Smooth muscle cell (in vitro differentiated cells): ENCODE measurements around the gene MLANA. TPM values are rescaled to one million over a fixed set of nuclear protein-coding genes. Genes with fewer than 3 reads are reported as not detected.

Experiments used
- DNase-seq: peaks from one replicate; lab custom pipeline; 2025; ENCODE audit not compliant: unreplicated experiment; lab: John Stamatoyannopoulos, UW
- H2AFZ ChIP-seq: fragments of 200-600 bp; sonication (generic); 2 replicates; pipeline ENCODE4 v1.6.0; 2016; ENCODE audit warnings: antibody characterized with exemption, low read depth, mild to moderate bottlenecking
- H3F3A ChIP-seq: fragments of 200-600 bp; sonication (generic); 2 replicates; pipeline ENCODE4 v1.6.0; 2017; ENCODE audit warnings: antibody characterized with exemption, low read depth
- H3K27ac ChIP-seq: fragments of 200-600 bp; sonication (generic); 2 replicates; pipeline ENCODE4 v1.5.1; 2016; ENCODE audit warnings: low read depth, mild to moderate bottlenecking
- H3K27me3 ChIP-seq: fragments of 200-600 bp; sonication (generic); 2 replicates; pipeline ENCODE4 v1.6.1; 2016; ENCODE audit warnings: low read depth, mild to moderate bottlenecking
- H3K36me3 ChIP-seq: fragments of 200-600 bp; sonication (generic); 2 replicates; pipeline ENCODE4 v1.5.1; 2016; ENCODE audit warnings: low read depth
- H3K4me1 ChIP-seq: fragments of 200-600 bp; sonication (generic); 2 replicates; pipeline ENCODE4 v1.5.1; 2016; ENCODE audit warnings: low read depth
- H3K4me2 ChIP-seq: fragments of 200-600 bp; sonication (generic); 2 replicates; pipeline ENCODE4 v1.6.0; 2016; ENCODE audit warnings: mild to moderate bottlenecking
- H3K4me3 ChIP-seq: fragments of 200-600 bp; sonication (generic); 2 replicates; pipeline ENCODE4 v1.5.1; 2016; ENCODE audit warnings: mild to moderate bottlenecking
- H3K79me2 ChIP-seq: fragments of 200-600 bp; sonication (generic); 2 replicates; pipeline ENCODE4 v1.6.0; 2016; ENCODE audit warnings: low read depth, mild to moderate bottlenecking
- H3K9ac ChIP-seq: fragments of 200-600 bp; sonication (generic); 2 replicates; pipeline ENCODE4 v1.6.0; 2016; ENCODE audit warnings: low read depth
- H3K9me3 ChIP-seq: fragments of 200-600 bp; sonication (generic); replicated peaks from 2 replicates; pipeline ENCODE4 v1.5.1; 2016; ENCODE audit warnings: low read depth
- H4K20me1 ChIP-seq: fragments of 200-600 bp; sonication (generic); 2 replicates; pipeline ENCODE4 v1.6.0; 2016; ENCODE audit warnings: low read depth
- WGBS: methylation state at CpG from one replicate; pipeline ENCODE4 v1.1.7; 2016; ENCODE audit warnings: low lambda C conversion rate; 5-methylcytosine and 5-hydroxymethylcytosine counted together
- polyA plus RNA-seq: library from polyadenylated mRNA; unstranded; fragments of >200 nt; fragmentation: Nextera tagmentation; extraction: Ambion mirVana; gene quantifications from 2 replicates; pipeline ENCODE4 v1.2.1, GENCODE V29; 2016
- total RNA-seq: library from RNA; depleted of rRNA; stranded (reverse); fragments of >200 nt; gene quantifications from 2 replicates; pipeline ENCODE4 v1.2.3, GENCODE V29; 2014
- TF ChIP-seq, protein P1 (sequence below): fragments of 200-600 bp; sonication (generic); IDR thresholded peaks from 2 replicates; pipeline ENCODE4 v1.5.1; 2017; ENCODE audit warnings: borderline replicate concordance, mild to moderate bottlenecking, antibody characterized with exemption; ENCODE audit not compliant: insufficient read depth, poor library complexity, severe bottlenecking

Gene MLANA
- total and polyA plus RNA-seq, 2 experiments from 2014 or later = not detected

- Histone ChIP-seq H3K27ac (no peak overlapping the region), H3K4me2 (no peak overlapping the region), H3K9me3 (no peaks in the 10 kb centered on the region), H2AFZ (no peak overlapping the region), H3K36me3 (no peaks in the 10 kb centered on the region), H3K4me1 (no peaks in the 10 kb centered on the region), H3K27me3 (no peaks in the 10 kb centered on the region), H4K20me1 (no peaks in the 10 kb centered on the region), H3K4me3 (no peak overlapping the region), H3K9ac (no peak overlapping the region), H3F3A (no peaks in the 10 kb centered on the region), H3K79me2 (no peaks in the 10 kb centered on the region)
- WGBS = 72% methylated on average over 3 of the region's 3 CpGs
- TF ChIP-seq, protein P1, sequence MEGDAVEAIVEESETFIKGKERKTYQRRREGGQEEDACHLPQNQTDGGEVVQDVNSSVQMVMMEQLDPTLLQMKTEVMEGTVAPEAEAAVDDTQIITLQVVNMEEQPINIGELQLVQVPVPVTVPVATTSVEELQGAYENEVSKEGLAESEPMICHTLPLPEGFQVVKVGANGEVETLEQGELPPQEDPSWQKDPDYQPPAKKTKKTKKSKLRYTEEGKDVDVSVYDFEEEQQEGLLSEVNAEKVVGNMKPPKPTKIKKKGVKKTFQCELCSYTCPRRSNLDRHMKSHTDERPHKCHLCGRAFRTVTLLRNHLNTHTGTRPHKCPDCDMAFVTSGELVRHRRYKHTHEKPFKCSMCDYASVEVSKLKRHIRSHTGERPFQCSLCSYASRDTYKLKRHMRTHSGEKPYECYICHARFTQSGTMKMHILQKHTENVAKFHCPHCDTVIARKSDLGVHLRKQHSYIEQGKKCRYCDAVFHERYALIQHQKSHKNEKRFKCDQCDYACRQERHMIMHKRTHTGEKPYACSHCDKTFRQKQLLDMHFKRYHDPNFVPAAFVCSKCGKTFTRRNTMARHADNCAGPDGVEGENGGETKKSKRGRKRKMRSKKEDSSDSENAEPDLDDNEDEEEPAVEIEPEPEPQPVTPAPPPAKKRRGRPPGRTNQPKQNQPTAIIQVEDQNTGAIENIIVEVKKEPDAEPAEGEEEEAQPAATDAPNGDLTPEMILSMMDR = no peak
- no peak for DNase-seq
These were observed 31.9 kb upstream of the MLANA start for GRCh38 chr9:5858833-5859232.

GRCh38 chr9:5863092-5863746 is 27.5 kb upstream of the MLANA start:
- Histone ChIP-seq H2AFZ (no peak overlapping the region), H3K4me1 (no peaks in the 10 kb centered on the region), H3K27me3 (no peaks in the 10 kb centered on the region), H3K9me3 (no peaks in the 10 kb centered on the region), H3K36me3 (no peaks in the 10 kb centered on the region), H3K79me2 (no peaks in the 10 kb centered on the region), H3K4me3 (no peak overlapping the region), H3K4me2 (no peak overlapping the region), H3K9ac (no peak overlapping the region), H3K27ac (no peak overlapping the region), H3F3A (no peaks in the 10 kb centered on the region), H4K20me1 (no peaks in the 10 kb centered on the region)
- no peak for DNase-seq
- WGBS = 90% methylated on average over 2 of the region's 2 CpGs
- TF ChIP-seq, protein P1 = no peak

- no peaks in the 10 kb centered on the region for H3K9me3 ChIP-seq
- H3K4me2 ChIP-seq = no peak overlapping the region
- H2AFZ ChIP-seq = no peak overlapping the region
- H3K79me2 ChIP-seq = no peaks in the 10 kb centered on the region
- no peaks in the 10 kb centered on the region for H3K27me3 ChIP-seq
- no peak overlapping the region for H3K9ac ChIP-seq
- no peak overlapping the region for H3K4me3 ChIP-seq
- DNase-seq = no peak
- no peaks in the 10 kb centered on the region for H3K36me3 ChIP-seq
- H3K27ac ChIP-seq = no peak overlapping the region
- WGBS = 77% methylated on average over 4 of the region's 4 CpGs
- TF ChIP-seq, protein P1 = no peak
- no peaks in the 10 kb centered on the region for H4K20me1 ChIP-seq
- H3F3A ChIP-seq = no peaks in the 10 kb centered on the region
- no peaks in the 10 kb centered on the region for H3K4me1 ChIP-seq
These were observed 26.2 kb upstream of the MLANA start for GRCh38 chr9:5864446-5864845.

DNA sequence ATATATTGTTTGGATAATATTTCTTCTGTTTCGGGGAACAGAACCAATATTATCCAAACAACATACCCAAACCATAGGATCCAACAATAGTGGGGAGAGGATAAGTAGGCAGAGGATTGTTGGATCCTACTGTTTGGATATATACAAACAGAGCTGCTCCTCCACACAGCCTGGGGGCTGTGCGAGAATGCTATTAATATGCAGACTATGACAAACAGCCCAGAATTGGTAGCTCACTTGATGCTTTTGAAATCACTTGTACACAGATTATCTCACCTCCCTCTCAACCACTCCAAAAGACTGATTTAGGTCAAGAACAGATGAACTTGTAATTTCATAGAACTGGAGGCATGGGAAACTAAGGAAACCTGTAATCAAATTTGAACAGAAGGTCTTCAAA is 24.4 kb upstream of the MLANA start:
- no peaks in the 10 kb centered on the region for H4K20me1 ChIP-seq
- no peaks in the 10 kb centered on the region for H3K36me3 ChIP-seq
- WGBS = 100% methylated on average over 2 of the region's 2 CpGs
- no peak for DNase-seq
- H2AFZ ChIP-seq = no peak overlapping the region
- H3K4me3 ChIP-seq = no peak overlapping the region
- no peaks in the 10 kb centered on the region for H3F3A ChIP-seq
- H3K79me2 ChIP-seq = no peaks in the 10 kb centered on the region
- no peak overlapping the region for H3K27ac ChIP-seq
- TF ChIP-seq, protein P1 = no peak
- no peak overlapping the region for H3K9ac ChIP-seq
- no peak overlapping the region for H3K4me2 ChIP-seq
- H3K27me3 ChIP-seq = no peaks in the 10 kb centered on the region
- no peaks in the 10 kb centered on the region for H3K9me3 ChIP-seq
- H3K4me1 ChIP-seq = no peaks in the 10 kb centered on the region
